ENCODE measurements around the gene CAMK1D.

GRCh38 chr10:12489806-12490205, 140.5 kb downstream of the CAMK1D start:
- no peak for TF ChIP-seq FOS (IDR thresholded peaks at IDR 0.05; ENCODE audit: borderline replicate concordance, insufficient read depth, low read length)
- no peak for TF ChIP-seq POLR2A (IDR thresholded peaks at IDR 0.05; ENCODE audit: low read depth, low read length)
- no peak for TF ChIP-seq CTCF (IDR thresholded peaks at IDR 0.05; ENCODE audit: extremely low read depth in 1 of 2, insufficient read depth in 1 of 2, low read depth in 1 of 2, low read length in 2 of 2)
- TF ChIP-seq MAX (IDR thresholded peaks at IDR 0.05; ENCODE audit: insufficient read depth, insufficient read length), result no peak
- no peak for TF ChIP-seq EZH2 (IDR thresholded peaks at IDR 0.05; ENCODE audit: borderline replicate concordance, low read depth, low read length, severe bottlenecking)
- TF ChIP-seq MYC (IDR thresholded peaks at IDR 0.05; ENCODE audit: low read depth, low read length), result no peak
- TF ChIP-seq POLR2AphosphoS5 (IDR thresholded peaks at IDR 0.05; ENCODE audit: insufficient read depth, low read depth, low read length), result no peak
- TF ChIP-seq JUN (IDR thresholded peaks at IDR 0.05; ENCODE audit: borderline replicate concordance, insufficient read depth, insufficient read length, low read depth), result no peak
- no peak for TF ChIP-seq GATA2 (IDR thresholded peaks at IDR 0.05; ENCODE audit: insufficient read depth, insufficient read length, low read depth, low read length)

Measured in endothelial cell of umbilical vein (primary cell).